GM12891 (cell line): ENCODE results near the gene SORCS2.

Experiments used
- POLR2A ChIP-seq: IDR thresholded peaks from 2 replicates; pipeline ENCODE4 v1.6.1; 2011; ENCODE audit warnings: low read depth, low read length, control low read depth
- POLR2AphosphoS5 ChIP-seq: IDR thresholded peaks from 2 replicates; pipeline ENCODE4 v1.6.1; 2011; ENCODE audit warnings: low read depth, low read length, control low read depth
- TAF1 ChIP-seq: IDR thresholded peaks from 2 replicates; pipeline ENCODE4 v1.6.1; 2011; ENCODE audit warnings: low read depth, low read length, control low read depth

GRCh38 chr4:7487502-7487901, 295.2 kb downstream of the SORCS2 start:
- no peak for TF ChIP-seq TAF1
- TF ChIP-seq POLR2AphosphoS5, result no peak
- no peak for TF ChIP-seq POLR2A
